GF-D8 (cell line): Measurements from ENCODE around the gene GRAMD2A.
A peak's percentile ranks its signal among the peaks of the same experiment; 100 is the strongest.

Experiments
- DNase-seq: peaks from one replicate; lab custom pipeline; 2025; lab: John Stamatoyannopoulos, UW

Gene GRAMD2A

GRCh38 chr15:72217216-72217615 is 19.6 kb upstream of the GRAMD2A start:
- no peak for DNase-seq

GRCh38 chr15:72216079-72216478 is 18.5 kb upstream of the GRAMD2A start:
- DNase-seq, result no peak

GRCh38 chr15:72207558-72208085 is 10.0 kb upstream of the GRAMD2A start:
- DNase-seq, result no peak

- DNase-seq, result no peak
Observed at GRCh38 chr15:72206677-72207000, 9.1 kb upstream of the GRAMD2A start.

- no peak for DNase-seq
Observed at GRCh38 chr15:72205896-72206676, 8.5 kb upstream of the GRAMD2A start.

GRCh38 chr15:72205273-72205672 is 7.7 kb upstream of the GRAMD2A start:
- no peak for DNase-seq

- no peak for DNase-seq
Observed at GRCh38 chr15:72203507-72203837, 5.9 kb upstream of the GRAMD2A start.

- no peak for DNase-seq
Observed at GRCh38 chr15:72202801-72203506, 5.4 kb upstream of the GRAMD2A start.

GRCh38 chr15:72202302-72202701 is 4.7 kb upstream of the GRAMD2A start:
- DNase-seq, result no peak

GRCh38 chr15:72201391-72201921 is 3.9 kb upstream of the GRAMD2A start:
- DNase-seq, result no peak

GRCh38 chr15:72200395-72201237 is 3.0 kb upstream of the GRAMD2A start:
- DNase-seq, result no peak

GRCh38 chr15:72199721-72200212 is 2.2 kb upstream of the GRAMD2A start:
- DNase-seq, result no peak

GRCh38 chr15:72199205-72199515 is 1.6 kb upstream of the GRAMD2A start:
- no peak for DNase-seq

GRCh38 chr15:72198356-72199204 is 993 bp upstream of the GRAMD2A start:
- no peak for DNase-seq

GRCh38 chr15:72197041-72197459 is 537 bp downstream of the GRAMD2A start:
- no peak for DNase-seq

GRCh38 chr15:72196409-72197040 is 1.1 kb downstream of the GRAMD2A start:
- no peak for DNase-seq

GRCh38 chr15:72195101-72195511 is 2.5 kb downstream of the GRAMD2A start:
- peak; percentile 78 for DNase-seq

GRCh38 chr15:72193836-72194396 is 3.7 kb downstream of the GRAMD2A start:
- no peak for DNase-seq

GRCh38 chr15:72192416-72192815 is 5.2 kb downstream of the GRAMD2A start:
- no peak for DNase-seq

GRCh38 chr15:72189250-72189902 is 8.2 kb downstream of the GRAMD2A start:
- no peak for DNase-seq
